Measurements from ENCODE around the gene RTP2.
A peak's percentile ranks its signal among the peaks of the same experiment; 100 is the strongest.

The RTP2 gene

DNA sequence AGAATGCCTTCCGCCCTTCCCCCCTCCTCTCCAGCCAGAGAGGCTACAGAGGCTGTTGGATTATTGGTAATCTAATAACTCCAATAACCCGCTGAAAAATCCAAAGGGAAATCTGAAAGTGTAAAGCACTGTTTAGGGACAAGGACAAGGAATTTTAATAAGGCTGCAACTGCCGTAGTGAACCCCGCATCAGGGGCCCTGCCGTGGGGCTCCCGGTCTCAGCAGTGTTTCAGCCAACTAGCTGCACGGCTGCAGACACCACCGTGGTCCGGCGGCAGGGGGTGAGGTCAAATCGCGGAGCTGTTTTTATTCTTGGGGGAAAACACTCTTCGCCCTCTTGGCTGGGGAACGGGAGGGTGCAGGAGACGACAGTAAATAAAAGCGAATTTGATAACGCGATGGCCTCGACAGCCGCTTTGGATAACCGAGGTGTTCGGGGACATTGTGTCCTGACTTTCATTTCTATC lies 36.8 kb upstream of the RTP2 start:
- H3K4me3 ChIP-seq (ENCODE audit: low read depth, low read length), result peak overlapping the region; percentile 39
- peak; percentile 32 for DNase-seq (ENCODE audit: low read depth)
- TF ChIP-seq MYC (IDR thresholded peaks at IDR 0.05; ENCODE audit: low read depth, low read length), result no peak
- TF ChIP-seq POLR2A (IDR thresholded peaks at IDR 0.05; ENCODE audit: extremely low read depth, insufficient read length), result no peak
- TF ChIP-seq, protein P1, sequence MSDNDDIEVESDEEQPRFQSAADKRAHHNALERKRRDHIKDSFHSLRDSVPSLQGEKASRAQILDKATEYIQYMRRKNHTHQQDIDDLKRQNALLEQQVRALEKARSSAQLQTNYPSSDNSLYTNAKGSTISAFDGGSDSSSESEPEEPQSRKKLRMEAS (IDR thresholded peaks at IDR 0.05; ENCODE audit: low read depth, low read length), result no peak
- TF ChIP-seq, protein P2, sequence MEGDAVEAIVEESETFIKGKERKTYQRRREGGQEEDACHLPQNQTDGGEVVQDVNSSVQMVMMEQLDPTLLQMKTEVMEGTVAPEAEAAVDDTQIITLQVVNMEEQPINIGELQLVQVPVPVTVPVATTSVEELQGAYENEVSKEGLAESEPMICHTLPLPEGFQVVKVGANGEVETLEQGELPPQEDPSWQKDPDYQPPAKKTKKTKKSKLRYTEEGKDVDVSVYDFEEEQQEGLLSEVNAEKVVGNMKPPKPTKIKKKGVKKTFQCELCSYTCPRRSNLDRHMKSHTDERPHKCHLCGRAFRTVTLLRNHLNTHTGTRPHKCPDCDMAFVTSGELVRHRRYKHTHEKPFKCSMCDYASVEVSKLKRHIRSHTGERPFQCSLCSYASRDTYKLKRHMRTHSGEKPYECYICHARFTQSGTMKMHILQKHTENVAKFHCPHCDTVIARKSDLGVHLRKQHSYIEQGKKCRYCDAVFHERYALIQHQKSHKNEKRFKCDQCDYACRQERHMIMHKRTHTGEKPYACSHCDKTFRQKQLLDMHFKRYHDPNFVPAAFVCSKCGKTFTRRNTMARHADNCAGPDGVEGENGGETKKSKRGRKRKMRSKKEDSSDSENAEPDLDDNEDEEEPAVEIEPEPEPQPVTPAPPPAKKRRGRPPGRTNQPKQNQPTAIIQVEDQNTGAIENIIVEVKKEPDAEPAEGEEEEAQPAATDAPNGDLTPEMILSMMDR (IDR thresholded peaks at IDR 0.05; ENCODE audit: low read depth, low read length), result no peak

DNA sequence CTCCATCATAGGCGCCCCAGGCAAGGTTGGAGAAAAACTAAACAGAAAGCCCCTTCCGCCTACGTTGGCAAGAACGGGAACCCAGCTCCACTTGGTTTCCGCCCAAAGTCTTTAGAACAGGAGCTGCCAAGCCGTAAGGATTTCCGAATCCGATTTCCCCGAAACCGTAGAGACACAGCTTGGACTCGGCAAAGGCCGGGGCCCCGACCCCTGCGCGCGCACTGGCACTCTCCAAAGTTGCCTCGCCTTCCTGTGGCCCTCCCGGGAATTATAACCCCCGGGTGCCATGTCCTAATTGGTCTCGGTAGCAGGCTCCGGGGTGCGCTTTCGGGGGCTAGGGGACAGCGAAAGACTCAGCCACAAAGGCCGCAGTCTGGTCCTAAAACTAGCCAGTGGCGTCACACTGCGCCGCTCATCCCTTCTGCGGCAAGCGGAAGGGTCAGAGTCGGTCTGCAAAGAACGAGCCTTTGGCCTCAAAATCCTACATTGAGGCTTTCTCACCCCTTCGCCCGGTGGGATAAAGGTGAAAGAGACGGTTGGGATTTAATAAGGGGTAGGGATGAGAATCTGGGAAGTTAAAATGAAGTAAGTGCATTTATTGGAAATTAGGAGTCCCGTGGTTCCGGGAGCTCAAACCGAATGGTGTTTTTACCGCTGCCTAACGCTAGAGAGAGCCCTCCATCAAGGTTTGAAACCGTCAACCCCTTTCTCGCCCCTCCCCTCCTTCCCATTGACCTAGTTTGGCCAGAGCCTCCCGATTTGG lies 36.2 kb upstream of the RTP2 start:
- peak; percentile 78 for DNase-seq (ENCODE audit: low read depth)

DNA sequence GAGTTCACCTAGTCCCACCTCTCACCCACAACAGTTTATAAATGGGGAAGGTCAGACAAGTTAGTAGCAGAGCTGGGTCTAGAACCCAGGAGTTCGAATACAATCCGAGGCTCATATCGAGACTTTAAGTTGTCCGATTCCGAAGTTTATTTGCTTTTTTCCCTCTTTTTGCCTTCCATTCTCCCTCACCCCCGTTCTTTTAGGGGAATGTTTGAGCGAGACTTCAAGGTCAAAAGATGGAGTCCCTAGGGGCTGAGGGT lies 35.6 kb upstream of the RTP2 start:
- TF ChIP-seq, protein P1 (IDR thresholded peaks at IDR 0.05; ENCODE audit: low read depth, low read length), result no peak
- TF ChIP-seq, protein P2 (IDR thresholded peaks at IDR 0.05; ENCODE audit: low read depth, low read length), result no peak
- no peak for TF ChIP-seq MYC (IDR thresholded peaks at IDR 0.05; ENCODE audit: low read depth, low read length)
- no peak for DNase-seq (ENCODE audit: low read depth)
- H3K4me3 ChIP-seq (ENCODE audit: low read depth, low read length), result peak overlapping the region; percentile 28

More for the DNA sequence above, 36.2 kb upstream of the RTP2 start:
- peak overlapping the region; percentile 25 for H3K4me3 ChIP-seq (ENCODE audit: low read depth, low read length)
- no peak for TF ChIP-seq MYC (IDR thresholded peaks at IDR 0.05; ENCODE audit: low read depth, low read length)
- TF ChIP-seq, protein P1 (IDR thresholded peaks at IDR 0.05; ENCODE audit: low read depth, low read length), result 0 out of 2 replicates have a peak, but pooled peaks have one; percentile 30
- TF ChIP-seq, protein P2 (IDR thresholded peaks at IDR 0.05; ENCODE audit: low read depth, low read length), result peak; percentile 72

DNA sequence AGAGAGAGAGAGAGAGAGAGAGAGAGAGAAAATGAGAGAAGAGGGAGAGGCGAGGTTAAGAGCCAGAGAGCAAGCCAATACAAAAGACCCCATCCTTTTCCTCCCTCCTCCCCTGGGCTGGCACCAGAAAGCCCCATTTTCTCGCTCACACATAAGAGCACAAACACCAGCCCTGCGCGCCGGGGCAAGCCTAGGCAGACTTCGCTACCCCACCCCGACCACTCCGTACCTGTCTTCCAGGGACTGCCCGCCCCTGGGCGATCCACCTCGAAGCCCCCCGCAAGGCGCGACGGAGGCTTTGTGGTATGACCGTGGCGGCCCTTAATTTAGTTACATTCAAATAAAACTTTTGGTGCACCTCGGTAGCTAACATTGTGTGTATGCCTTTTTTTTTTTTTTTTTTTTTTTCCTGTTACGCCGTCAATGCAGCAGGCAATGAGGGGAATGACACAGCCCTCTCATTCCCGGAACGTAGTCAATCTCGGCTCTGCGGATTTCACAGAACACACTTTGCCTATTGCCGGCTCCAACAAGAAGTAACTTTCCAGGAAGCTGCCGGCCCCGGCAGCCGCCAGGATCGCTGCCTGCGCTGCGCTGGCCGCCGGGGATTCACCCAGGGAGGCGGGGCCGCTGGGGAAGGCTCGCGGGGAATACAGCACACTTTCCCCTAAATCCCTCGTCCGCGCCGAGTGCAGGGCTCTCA lies 35.2 kb upstream of the RTP2 start:
- no peak for TF ChIP-seq POLR2A (IDR thresholded peaks at IDR 0.05; ENCODE audit: extremely low read depth, insufficient read length)
- TF ChIP-seq, protein P1 (IDR thresholded peaks at IDR 0.05; ENCODE audit: low read depth, low read length), result no peak
- TF ChIP-seq MYC (IDR thresholded peaks at IDR 0.05; ENCODE audit: low read depth, low read length), result no peak
- TF ChIP-seq, protein P2 (IDR thresholded peaks at IDR 0.05; ENCODE audit: low read depth, low read length), result no peak
- no peak overlapping the region for H3K4me3 ChIP-seq (ENCODE audit: low read depth, low read length)
- DNase-seq (ENCODE audit: low read depth), result peak; percentile 20

DNA sequence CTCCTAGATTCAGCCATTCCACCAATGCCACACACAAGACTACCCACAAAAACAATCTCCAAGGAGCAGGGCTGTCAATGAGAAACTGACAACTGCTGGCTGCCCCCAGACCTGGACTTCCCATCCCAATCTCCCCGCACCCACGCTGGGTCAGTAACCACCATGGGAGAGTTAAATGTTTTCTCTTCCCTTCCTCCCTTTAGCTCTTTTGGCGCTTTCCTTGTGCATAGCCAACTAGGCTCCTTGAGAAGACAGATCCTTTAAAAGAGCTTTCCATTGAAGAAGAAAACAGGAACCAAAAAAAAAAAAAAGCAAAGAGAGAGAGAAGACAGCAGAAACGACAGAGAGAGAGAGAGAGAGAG lies 34.6 kb upstream of the RTP2 start:
- H3K4me3 ChIP-seq (ENCODE audit: low read depth, low read length), result no peak overlapping the region
- TF ChIP-seq MYC (IDR thresholded peaks at IDR 0.05; ENCODE audit: low read depth, low read length) (no peak), POLR2A (IDR thresholded peaks at IDR 0.05; ENCODE audit: extremely low read depth, insufficient read length) (no peak)
- TF ChIP-seq, protein P1 (IDR thresholded peaks at IDR 0.05; ENCODE audit: low read depth, low read length), result no peak
- TF ChIP-seq, protein P2 (IDR thresholded peaks at IDR 0.05; ENCODE audit: low read depth, low read length), result no peak
- DNase-seq (ENCODE audit: low read depth), result no peak
